ENCODE results near the gene PTOV1. TPM values are rescaled to one million over a fixed set of nuclear protein-coding genes. Genes with fewer than 3 reads are reported as not detected.
"Not testable (repeated sequence)": the region's sequence is repeated elsewhere in the genome, so short reads cannot be mapped to it uniquely, and the experiment has no call there.

PTOV1 gene
- total RNA-seq, 6 donors from 2014 or later = 60.2 to 136 (median 106) TPM

GRCh38 chr19:49816590-49816989 lies 34.4 kb upstream of the PTOV1 start:
- whole genome bisulfite sequencing, 2 donors = 84 to 85% methylated on average over 12 to 14 of the region's 14 CpGs
- Histone ChIP-seq H3K4me3 (peak overlapping the region in 2 of 4 donors; percentile 91 to 98), H3K27ac (peak overlapping the region; percentile 91 to 98 (median 93)), H3K27me3 (no peaks in the 10 kb centered on the region), H3K36me3 (peaks cover 0 to 9% (median 2%) of the 10 kb centered on the region in 4 donors), H3K9me3 (no peaks in the 10 kb centered on the region), H3K4me1 (peaks cover 14 to 43% (median 25%) of the 10 kb centered on the region in 4 donors)
- DNase-seq (no peak), ATAC-seq (ENCODE audit: low FRiP score in 2 of 2) (no peak)
- no peak for TF ChIP-seq POLR2A (IDR thresholded peaks at IDR 0.05)
- TF ChIP-seq CTCF (IDR thresholded peaks at IDR 0.05) = no peak
- TF ChIP-seq EP300 (IDR thresholded peaks at IDR 0.05) = no peak
- TF ChIP-seq POLR2AphosphoS5 (IDR thresholded peaks at IDR 0.05) = no peak

GRCh38 chr19:49817964-49818648 lies 32.9 kb upstream of the PTOV1 start, which contains the start of gene MED25:
Gene MED25, plus strand, starts transcription at chr19:49818289. Its CDS starts 53 bp downstream, at chr19:49818342.
- Histone ChIP-seq H3K27me3 (no peaks in the 10 kb centered on the region), H3K4me1 (peaks cover 8 to 34% (median 19%) of the 10 kb centered on the region in 4 donors), H3K36me3 (peaks cover 0 to 14% (median 4%) of the 10 kb centered on the region in 4 donors), H3K27ac (peak within 1 kb of the TSS; percentile 91 to 98 (median 93)), H3K9me3 (no peaks in the 10 kb centered on the region), H3K4me3 (peak within 1 kb of the TSS; percentile 60 to 98 (median 92))
- TF ChIP-seq POLR2AphosphoS5 (IDR thresholded peaks at IDR 0.05) = peak; percentile 64 to 90
- peak in 5 of 6 experiments; percentile 65 to 93 (median 87) for TF ChIP-seq CTCF (IDR thresholded peaks at IDR 0.05)
- TF ChIP-seq POLR2A (IDR thresholded peaks at IDR 0.05) = peak in 3 of 4 donors; percentile 10 to 91 (median 90)
- no peak for TF ChIP-seq EP300 (IDR thresholded peaks at IDR 0.05)
- ATAC-seq (ENCODE audit: low FRiP score in 2 of 2) (peak; percentile 90 to 94), DNase-seq (peak; percentile 82 to 98)
- 0% methylated on average over 23 to 36 of the region's 57 CpGs for WGBS, 2 donors

DNA sequence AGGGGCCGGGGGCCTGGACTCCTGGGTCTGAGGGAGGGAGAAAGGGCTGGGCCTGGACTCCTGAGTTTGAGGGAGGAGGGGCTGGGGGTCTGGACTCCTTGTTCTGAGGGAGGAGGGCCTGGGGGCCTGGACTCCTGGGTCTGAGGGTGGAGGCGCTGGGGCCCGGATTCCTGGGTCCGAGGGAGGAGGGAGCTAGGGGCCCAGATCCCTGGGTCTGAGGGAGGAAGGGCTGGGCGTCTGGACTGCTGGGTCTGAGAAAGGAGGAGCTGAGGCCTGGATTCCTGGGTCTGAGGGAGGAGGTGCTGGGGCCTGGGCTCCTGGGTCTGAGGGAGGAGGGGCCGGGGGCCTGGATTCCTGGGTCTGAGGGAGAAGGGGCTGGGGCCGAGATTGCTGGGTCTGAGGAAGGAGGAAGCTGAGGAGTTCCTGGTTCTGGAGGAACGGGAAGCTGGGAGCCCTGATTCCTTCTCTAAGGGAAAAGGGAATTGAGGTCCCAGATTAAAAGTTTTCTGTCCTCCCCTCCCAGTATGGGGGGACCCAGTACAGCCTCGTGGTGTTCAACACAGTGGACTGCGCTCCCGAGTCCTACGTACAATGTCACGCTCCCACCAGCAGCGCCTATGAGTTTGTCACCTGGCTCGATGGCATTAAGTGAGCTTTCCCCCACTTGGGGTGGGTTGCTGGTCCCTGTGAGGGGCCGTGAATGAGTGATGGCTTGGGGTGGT lies 32.1 kb upstream of the PTOV1 start:
- 30 to 38% methylated on average over 12 to 14 of the region's 16 CpGs for WGBS, 2 donors
- Histone ChIP-seq H3K9me3 (no peaks in the 10 kb centered on the region), H3K4me1 (peaks cover 8 to 32% (median 19%) of the 10 kb centered on the region in 4 donors), H3K27ac (peak overlapping the region; percentile 91 to 98 (median 93)), H3K27me3 (no peaks in the 10 kb centered on the region), H3K36me3 (peaks cover 3 to 21% (median 10%) of the 10 kb centered on the region in 4 donors), H3K4me3 (peak overlapping the region; percentile 60 to 98 (median 92))
- no peak for DNase-seq
- no peak for TF ChIP-seq CTCF (IDR thresholded peaks at IDR 0.05)
- TF ChIP-seq POLR2A (IDR thresholded peaks at IDR 0.05) = no peak
- TF ChIP-seq POLR2AphosphoS5 (IDR thresholded peaks at IDR 0.05) = no peak
- no peak for TF ChIP-seq EP300 (IDR thresholded peaks at IDR 0.05)
- no peak for ATAC-seq (ENCODE audit: low FRiP score in 2 of 2)

DNA sequence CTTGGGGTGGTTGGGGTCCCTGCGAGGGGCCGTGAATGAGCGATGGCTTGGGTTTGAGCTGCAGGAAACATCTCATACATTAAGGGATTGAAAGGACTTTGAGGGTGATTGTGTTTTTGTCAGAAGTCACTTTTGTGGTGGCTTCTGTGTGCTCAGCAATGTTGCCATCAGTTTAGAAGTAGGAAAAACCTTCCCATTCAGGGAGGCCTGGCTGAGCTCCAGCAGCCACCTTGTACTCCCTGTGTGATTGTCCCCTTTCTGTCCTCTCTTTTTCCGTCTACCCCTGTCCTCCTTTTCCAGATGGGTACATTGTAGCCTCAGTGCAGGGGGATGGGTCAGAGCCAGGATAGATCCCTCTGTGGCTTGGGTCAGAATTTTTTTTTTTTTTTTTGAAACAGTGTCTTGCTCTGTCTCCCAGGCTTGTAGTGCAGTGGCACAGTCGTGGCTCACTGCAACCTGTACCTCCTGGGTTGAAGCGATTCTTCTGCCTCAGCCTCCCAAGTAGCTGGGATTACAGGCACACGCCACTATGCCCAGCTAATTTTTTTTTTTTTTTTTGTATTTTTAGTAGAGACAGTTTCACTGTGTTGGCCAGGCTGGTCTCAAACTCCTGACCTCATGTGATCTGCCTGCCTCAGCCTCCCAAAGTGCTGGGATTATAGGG lies 31.4 kb upstream of the PTOV1 start:
- not testable (repeated sequence) for H3K9me3 ChIP-seq; DNase-seq; ATAC-seq (ENCODE audit: low FRiP score in 2 of 2); H3K27me3 ChIP-seq
- Histone ChIP-seq H3K27ac (peak overlapping the region in 1 of 4 donors; percentile 94), H3K4me1 (peaks cover 8 to 28% (median 19%) of the 10 kb centered on the region in 4 donors), H3K36me3 (peaks cover 5 to 25% (median 15%) of the 10 kb centered on the region in 4 donors), H3K4me3 (peak overlapping the region in 3 of 4 donors; percentile 91 to 98 (median 94))
- 73% methylated on average over 7 of the region's 7 CpGs for WGBS, 2 donors

- DNase-seq = no peak
- peaks cover 8 to 28% (median 19%) of the 10 kb centered on the region in 4 donors for H3K4me1 ChIP-seq
Observed at GRCh38 chr19:49820125-49820524, 30.8 kb upstream of the PTOV1 start.

More at GRCh38 chr19:49820125-49820524, 30.8 kb upstream of the PTOV1 start:
- TF ChIP-seq CTCF (IDR thresholded peaks at IDR 0.05) (no peak), EP300 (IDR thresholded peaks at IDR 0.05) (no peak), POLR2A (IDR thresholded peaks at IDR 0.05) (no peak), POLR2AphosphoS5 (IDR thresholded peaks at IDR 0.05) (no peak)
- Histone ChIP-seq H3K27me3 (no peaks in the 10 kb centered on the region), H3K27ac (no peak overlapping the region), H3K4me3 (no peak overlapping the region), H3K9me3 (no peaks in the 10 kb centered on the region), H3K36me3 (peaks cover 5 to 26% (median 18%) of the 10 kb centered on the region in 4 donors)
- no peak for ATAC-seq (ENCODE audit: low FRiP score in 2 of 2)
- WGBS, 2 donors = 76 to 81% methylated on average over 10 of the region's 10 CpGs
